ENCODE data around the gene FRMPD4.
A peak's percentile ranks its signal among the peaks of the same experiment; 100 is the strongest.

Gene FRMPD4

GRCh38 chrX:12374286-12374685, 236.0 kb downstream of the FRMPD4 start:
- DNase-seq, result no peak

- no peak for DNase-seq
These were observed 240.0 kb downstream of the FRMPD4 start for GRCh38 chrX:12378253-12378652.

DNA sequence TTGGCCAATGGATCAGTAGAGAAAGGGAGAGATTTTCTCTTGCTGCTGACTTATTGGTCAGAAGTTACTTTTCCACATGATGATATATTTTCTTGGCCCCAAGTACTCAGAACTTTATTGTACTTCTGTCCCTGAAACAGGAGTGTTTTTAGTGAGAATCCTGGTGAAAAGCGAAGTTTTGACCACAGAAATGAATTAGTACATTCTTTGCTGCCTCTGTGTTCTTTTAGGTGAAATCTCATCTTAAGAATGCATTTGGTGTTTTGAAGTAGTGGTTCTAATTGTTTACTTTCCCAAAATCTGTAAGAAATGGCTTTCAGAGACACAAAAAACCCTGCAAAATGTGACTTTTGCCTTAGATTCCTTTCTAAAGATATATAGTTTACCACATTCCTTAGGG, 240.4 kb downstream of the FRMPD4 start:
- DNase-seq, result no peak

- DNase-seq, result peak; percentile 22
These were observed 241.4 kb downstream of the FRMPD4 start for GRCh38 chrX:12379671-12380070.

DNA sequence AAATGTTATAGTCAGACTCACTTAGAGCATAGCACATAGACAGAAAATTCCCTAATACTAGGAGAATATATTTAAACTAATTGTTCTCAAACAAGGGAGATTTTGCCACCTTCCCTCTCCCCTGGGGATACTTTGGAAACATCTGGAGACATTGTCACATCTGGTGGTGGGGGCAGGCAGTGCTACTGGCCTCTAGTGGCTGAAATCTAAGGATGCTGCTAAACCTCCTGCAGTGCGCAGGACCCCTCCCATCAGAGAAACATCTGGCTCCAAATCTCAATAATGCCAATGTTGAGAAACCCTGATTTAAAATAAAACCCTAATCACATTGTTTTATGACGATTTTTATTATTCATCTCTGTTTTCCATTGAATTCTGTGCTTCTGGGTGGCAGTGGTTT, 244.9 kb downstream of the FRMPD4 start:
- peak; percentile 10 for DNase-seq

- peak; percentile 61 for DNase-seq
These were observed 252.0 kb downstream of the FRMPD4 start for GRCh38 chrX:12390301-12390700.

- no peak for DNase-seq
These were observed 258.3 kb downstream of the FRMPD4 start for GRCh38 chrX:12396584-12396983.

GRCh38 chrX:12400218-12400617, 261.9 kb downstream of the FRMPD4 start:
- no peak for DNase-seq

- no peak for DNase-seq
These were observed 263.0 kb downstream of the FRMPD4 start for GRCh38 chrX:12401252-12401651.

DNA sequence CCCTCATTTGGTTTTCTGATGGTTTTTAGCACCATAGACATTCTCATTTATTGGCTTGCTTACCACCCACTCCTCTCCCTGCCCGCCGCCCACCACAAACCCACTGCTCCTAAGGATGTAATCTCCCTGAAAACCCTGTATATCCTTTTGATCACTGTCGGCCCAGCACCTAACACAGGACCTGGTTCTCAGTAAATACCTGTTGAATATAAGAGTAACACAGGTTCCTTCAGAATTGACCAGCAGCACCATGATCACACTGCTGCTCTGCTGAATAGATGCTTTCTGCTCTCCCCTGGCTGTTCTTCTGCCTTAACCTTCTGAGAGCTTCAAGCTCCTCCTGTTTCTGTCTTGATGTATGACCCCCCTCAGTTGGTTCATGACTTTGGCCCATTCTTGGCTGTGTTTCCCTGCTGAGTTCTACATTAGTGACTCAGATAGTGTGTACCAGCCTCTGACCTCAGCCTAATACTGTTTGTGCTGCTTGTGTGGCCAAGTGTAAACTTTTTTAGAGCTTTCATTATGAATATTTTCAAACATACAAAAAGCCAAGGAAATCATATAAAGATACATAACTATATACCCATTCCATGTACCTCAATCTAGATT, 265.3 kb downstream of the FRMPD4 start:
- DNase-seq, result peak; percentile 32

DNA sequence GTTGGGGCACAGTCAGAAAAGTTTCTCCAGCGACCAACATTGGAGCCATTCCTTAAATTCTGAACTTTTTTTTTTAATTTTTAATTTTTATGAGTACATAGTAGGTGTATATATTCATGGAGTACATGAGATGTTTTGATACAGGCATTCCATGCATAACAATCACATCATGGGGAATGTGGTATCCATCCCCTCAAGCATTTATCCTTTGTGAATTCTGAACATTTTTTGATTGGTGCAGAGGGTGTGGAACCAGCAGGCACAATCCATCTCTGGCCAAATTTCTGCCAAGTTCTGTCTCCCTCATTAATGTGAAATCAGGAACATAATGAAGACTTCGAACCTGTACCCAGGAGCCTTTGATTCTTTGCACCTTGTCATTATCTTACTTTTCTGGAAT, 267.0 kb downstream of the FRMPD4 start:
- DNase-seq, result no peak

DNA sequence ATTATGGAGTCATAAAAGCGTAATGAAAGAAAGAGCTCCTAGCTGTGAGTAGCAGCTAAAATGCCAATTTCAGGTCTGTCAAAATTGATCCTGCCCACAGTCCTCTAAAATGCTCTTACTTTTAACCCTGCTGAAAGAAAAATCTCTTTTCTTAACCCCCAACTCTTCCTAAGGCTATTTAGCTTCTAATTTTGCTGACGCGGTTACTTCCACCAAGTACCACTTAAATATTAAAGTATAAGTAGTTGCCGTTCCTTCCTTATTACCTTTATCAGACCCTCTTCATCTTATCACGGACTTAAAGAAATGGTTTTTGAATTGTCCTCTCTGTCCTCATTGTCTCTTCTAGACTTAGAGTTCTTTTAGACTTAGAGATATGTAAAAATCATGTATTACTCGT, 272.2 kb downstream of the FRMPD4 start:
- DNase-seq, result no peak

- peak; percentile 25 for DNase-seq
These were observed 273.6 kb downstream of the FRMPD4 start for GRCh38 chrX:12411831-12412230.

DNA sequence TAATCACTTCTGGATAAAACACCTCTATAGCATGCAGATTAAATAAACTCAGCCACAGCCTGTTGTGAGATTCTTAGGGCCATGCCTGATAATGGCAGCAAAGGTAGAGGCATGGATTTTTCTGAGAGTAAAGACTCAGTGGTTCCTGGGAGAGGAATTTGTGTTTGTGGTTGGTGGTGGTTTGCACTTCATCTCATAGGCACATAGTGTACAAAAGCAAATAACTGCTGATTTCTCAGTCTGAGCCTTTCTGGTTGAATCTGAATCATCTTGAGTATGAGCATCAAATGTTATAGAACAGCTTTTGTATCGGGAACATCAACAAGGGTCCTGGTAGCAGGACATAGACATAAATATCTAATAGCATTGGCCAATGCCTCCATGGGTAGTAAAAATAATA, 274.3 kb downstream of the FRMPD4 start:
- DNase-seq, result no peak

- DNase-seq, result no peak
These were observed 281.3 kb downstream of the FRMPD4 start for GRCh38 chrX:12419591-12419990.

DNA sequence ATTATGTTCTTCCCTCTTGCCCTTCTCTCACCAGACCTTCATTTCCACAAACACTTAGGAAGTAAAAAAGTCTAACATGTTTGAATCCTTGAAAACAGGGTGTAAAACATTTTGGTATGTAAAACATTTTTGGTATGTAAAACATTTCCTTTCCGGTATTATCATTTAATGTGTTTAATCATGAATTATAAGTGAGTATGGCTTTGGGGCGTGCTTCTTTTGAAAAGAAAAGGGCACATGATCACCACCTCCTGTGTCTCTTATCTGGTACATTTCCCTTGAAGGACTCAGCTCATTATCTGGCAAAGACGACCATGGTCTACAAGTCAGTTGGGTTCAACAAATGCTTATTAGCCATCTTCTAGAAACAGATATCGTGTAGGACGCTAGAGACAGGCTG, 283.6 kb downstream of the FRMPD4 start:
- DNase-seq, result peak; percentile 34

DNA sequence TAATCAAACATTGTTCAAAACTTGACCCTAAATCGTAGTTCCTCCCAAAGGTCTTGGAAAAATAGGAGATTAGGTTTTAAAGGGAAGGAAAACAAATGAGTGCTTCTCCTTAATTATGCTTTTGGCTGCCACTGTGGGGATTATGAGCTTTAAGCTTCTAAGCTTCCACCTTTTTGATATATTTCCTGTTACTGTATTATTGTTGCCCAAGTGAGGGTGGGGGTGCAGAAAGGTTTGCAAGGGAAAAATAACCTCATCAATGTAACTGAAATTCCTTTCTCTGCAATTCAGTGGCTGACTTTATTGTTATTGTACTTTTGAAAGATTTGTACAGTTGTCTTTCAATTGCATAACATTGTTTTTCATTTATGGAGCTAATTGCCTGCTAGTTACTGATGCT, 285.1 kb downstream of the FRMPD4 start:
- DNase-seq, result no peak

DNA sequence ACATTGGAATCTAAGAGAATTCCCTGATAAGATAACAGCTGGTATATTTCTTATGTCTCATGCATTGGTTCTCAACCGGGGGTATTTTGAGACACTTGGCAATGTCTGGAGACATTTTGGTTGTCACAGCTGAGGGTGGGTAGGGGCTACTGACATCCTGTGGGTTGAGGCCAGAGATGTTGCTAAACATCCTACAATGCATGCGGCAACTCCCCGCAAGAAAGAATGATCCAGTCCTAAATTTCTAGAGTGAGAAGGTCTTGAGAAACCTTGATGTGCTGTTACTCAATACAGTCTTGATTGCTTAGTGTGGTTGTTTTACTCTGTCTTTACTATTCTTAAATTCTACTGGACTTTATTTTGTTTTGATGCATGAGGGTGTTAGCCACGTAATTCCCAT, 287.2 kb downstream of the FRMPD4 start:
- no peak for DNase-seq

- DNase-seq, result no peak
These were observed 288.1 kb downstream of the FRMPD4 start for GRCh38 chrX:12426420-12426819.

DNA sequence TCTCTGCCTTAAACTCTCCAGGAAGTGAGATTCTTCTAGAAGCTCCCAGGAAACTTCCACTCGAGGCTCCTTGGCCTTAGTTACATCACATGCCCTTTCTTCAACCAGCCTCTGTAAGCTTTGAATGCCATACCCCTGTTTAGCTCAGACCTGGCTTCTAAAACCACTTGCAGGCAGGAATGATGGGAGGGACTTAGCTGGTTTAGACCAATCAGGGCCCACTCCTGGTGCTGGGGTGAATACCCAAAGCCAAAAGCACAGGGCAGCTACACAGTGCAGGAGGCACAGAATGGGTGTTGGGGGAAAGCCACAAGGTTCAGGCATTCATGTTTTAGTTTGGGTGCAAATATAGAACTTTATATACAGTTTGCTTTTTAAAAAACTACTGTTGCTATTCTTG, 296.2 kb downstream of the FRMPD4 start:
- DNase-seq, result no peak

DNA sequence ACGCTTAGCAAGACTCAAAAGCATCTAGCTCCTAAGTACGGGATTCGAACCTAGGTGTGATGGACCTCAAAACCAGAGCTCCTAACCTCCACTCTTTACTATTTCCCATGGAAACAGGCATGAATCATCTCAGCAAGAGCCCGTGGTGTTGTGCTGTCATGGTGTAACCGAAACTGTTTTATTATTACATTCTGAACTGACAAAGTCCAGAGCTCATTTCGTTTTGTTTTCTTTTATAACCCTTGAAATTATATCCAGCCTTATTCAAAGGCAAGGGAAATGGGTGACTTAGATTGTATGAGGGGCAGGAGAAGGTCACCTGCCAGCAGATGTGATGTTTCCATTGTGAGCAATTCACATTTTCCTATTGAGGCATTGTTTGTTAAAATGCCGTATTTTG, 301.1 kb downstream of the FRMPD4 start:
- DNase-seq, result no peak

DNA sequence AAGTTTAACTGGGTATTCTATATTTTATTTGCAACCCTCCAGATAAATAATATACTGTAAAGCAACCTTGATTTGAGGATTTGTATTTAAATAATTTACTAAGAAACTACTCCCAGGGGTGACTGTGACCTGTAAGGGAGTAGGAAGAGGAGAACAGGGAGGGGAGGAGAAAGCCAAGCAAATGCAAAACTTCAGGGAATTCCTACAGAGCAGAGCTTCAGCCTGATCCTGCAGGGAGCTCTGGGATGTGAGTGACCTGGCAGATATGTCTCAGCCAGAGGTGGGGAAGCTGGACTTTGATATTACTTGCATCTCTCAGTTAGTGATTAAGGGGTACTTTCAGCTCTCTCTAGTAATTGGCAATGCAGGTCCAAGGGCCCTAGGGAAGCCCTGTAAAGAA, 302.0 kb downstream of the FRMPD4 start:
- no peak for DNase-seq

DNA sequence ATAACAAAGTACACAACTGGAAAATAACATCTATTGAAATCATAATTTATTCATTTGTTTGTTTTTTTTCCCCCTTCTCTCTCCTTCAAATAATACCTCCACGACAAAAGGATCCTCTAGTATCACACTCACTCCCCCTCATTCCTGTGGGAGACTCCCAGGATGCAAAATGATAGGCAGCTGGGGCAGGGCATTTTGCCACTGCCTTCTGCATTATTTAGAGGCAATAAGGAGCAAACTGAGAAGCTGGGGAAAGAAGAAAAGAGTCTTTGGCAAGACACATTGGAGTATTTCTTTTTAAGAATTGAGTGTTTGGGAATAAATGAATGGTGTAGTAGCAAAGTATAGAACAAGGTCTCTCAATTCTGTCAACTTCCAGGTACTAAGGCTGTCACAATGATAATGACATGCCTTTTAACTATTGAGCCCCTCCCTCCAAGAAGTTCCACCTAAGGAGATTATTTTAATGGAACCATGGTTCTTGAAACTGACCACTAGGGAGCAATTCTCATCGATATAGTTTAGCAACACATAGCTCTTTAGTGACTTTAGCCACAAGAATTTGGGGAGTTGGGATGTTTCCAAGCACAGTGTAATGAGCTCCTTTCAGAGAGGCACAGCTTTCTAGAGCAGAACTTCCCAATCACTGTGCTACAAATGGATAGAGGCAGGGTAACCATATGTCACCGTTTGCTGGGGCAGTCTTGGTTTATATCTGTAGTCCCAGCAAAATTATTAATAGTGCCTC, 303.3 kb downstream of the FRMPD4 start:
- peak; percentile 80 for DNase-seq

GRCh38 chrX:12443534-12444098, 305.3 kb downstream of the FRMPD4 start:
- DNase-seq, result no peak
